GM06990 (cell line): Measurements from ENCODE around the gene ERMP1.

Source experiments
- DNase-seq: peaks from one replicate; pipeline ENCODE4 v3.0.0-alpha.2; 2011; ENCODE audit not compliant: insufficient read length; ENCODE audit errors: extremely low read depth
- H3K27me3 ChIP-seq: replicated peaks from 2 replicates; pipeline ENCODE4 v1.6.0; 2011; ENCODE audit warnings: low read length; ENCODE audit not compliant: control insufficient read depth, insufficient read depth
- H3K36me3 ChIP-seq: 2 replicates; pipeline ENCODE4 v1.5.1; 2011; ENCODE audit warnings: low read length; ENCODE audit not compliant: control insufficient read depth, insufficient read depth
- H3K4me3 ChIP-seq: replicated peaks from 2 replicates; pipeline ENCODE4 v1.5.1; 2011; ENCODE audit warnings: low read depth, mild to moderate bottlenecking, control low read depth, low read length
- CTCF ChIP-seq: IDR thresholded peaks from 2 replicates; pipeline ENCODE4 v1.5.1; 2011; ENCODE audit warnings: low read length, control low read depth, mild to moderate bottlenecking, inconsistent platforms; ENCODE audit not compliant: insufficient read depth, poor library complexity, severe bottlenecking

Gene ERMP1

GRCh38 chr9:5845157-5845531 lies 12.2 kb upstream of the ERMP1 start:
- Histone ChIP-seq H3K36me3 (no peaks in the 10 kb centered on the region), H3K4me3 (no peak overlapping the region), H3K27me3 (no peaks in the 10 kb centered on the region)
- no peak for TF ChIP-seq CTCF
- no peak for DNase-seq

- TF ChIP-seq CTCF: no peak
- no peak for DNase-seq
- H3K4me3 ChIP-seq: no peak overlapping the region
Measured at GRCh38 chr9:5843794-5844471, 11.0 kb upstream of the ERMP1 start.

GRCh38 chr9:5842929-5843793 lies 10.2 kb upstream of the ERMP1 start:
- Histone ChIP-seq H3K4me3 (no peak overlapping the region), H3K36me3 (no peaks in the 10 kb centered on the region), H3K27me3 (no peaks in the 10 kb centered on the region)
- no peak for DNase-seq
- no peak for TF ChIP-seq CTCF

More at GRCh38 chr9:5843794-5844471, 11.0 kb upstream of the ERMP1 start:
- no peaks in the 10 kb centered on the region for H3K27me3 ChIP-seq
- no peaks in the 10 kb centered on the region for H3K36me3 ChIP-seq

GRCh38 chr9:5841771-5842573 lies 9.1 kb upstream of the ERMP1 start:
- no peak for TF ChIP-seq CTCF
- DNase-seq: no peak
- Histone ChIP-seq H3K27me3 (no peaks in the 10 kb centered on the region), H3K36me3 (no peaks in the 10 kb centered on the region), H3K4me3 (no peak overlapping the region)

- no peaks in the 10 kb centered on the region for H3K36me3 ChIP-seq
- H3K27me3 ChIP-seq: no peaks in the 10 kb centered on the region
- no peak for DNase-seq
- no peak overlapping the region for H3K4me3 ChIP-seq
- TF ChIP-seq CTCF: no peak
Measured at GRCh38 chr9:5840788-5841187, 7.9 kb upstream of the ERMP1 start.
